ENCODE measurements around the gene RAPGEF1.
"Not testable (repeated sequence)": the region's sequence is repeated elsewhere in the genome, so short reads cannot be mapped to it uniquely, and the experiment has no call there.

RAPGEF1 gene

DNA sequence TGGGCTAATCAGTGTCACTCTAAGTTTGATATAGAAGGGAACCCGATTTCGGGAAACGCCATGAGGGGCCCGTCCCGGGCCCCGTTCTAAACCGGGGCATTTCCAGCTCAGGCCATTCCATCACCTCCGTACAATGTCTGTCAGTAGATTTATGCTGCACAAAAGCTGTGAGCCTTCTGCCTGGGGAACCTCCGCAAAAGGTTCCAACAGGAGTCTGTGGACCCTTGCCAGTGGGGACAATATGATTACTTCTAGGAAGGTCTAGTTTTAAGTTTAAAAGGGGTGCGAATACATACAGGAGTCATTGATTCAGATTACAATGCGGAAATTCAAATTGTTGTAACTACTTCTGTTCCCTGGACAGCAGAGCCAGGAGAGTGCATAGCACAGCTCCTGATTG, 57.6 kb downstream of the RAPGEF1 start:
- no peak for DNase-seq

DNA sequence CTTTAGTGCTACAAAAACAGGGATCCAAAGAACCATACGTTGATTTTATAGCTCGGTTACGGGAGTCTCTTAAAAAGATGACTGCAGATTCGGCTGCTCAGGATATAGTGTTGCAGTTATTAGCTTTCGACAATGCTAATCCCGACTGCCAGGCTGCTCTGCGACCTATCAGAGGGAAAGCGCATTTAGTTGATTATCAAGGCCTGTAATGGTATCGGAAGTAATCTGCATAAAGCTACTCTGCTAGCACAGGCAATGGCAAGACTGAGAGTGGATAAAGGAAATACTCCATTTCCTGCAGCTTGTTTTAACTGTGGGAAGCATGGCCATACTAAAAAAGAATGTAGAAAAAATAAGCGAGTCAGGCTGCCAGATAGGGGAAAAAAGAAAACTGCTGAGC, 58.0 kb downstream of the RAPGEF1 start:
- not testable (repeated sequence) for DNase-seq

DNA sequence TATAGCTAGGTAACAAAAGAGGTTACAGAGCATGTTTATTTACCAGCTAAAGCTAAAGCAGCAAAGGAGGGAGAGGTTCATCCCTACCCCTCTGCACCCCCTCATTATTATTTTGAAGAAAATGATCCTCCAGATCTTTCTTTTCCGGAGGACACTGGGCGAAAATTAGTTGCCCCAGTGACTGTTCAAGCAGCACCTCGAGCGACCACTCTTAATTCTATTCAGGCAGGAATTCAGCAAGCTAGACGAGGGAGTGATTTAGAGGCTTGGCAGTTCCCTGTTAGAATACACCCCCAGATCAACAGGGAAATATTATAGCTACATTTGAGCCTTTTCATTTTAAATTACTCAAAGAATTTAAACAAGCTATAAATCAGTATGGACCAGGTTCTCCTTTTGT, 58.8 kb downstream of the RAPGEF1 start:
- DNase-seq: not testable (repeated sequence)

DNA sequence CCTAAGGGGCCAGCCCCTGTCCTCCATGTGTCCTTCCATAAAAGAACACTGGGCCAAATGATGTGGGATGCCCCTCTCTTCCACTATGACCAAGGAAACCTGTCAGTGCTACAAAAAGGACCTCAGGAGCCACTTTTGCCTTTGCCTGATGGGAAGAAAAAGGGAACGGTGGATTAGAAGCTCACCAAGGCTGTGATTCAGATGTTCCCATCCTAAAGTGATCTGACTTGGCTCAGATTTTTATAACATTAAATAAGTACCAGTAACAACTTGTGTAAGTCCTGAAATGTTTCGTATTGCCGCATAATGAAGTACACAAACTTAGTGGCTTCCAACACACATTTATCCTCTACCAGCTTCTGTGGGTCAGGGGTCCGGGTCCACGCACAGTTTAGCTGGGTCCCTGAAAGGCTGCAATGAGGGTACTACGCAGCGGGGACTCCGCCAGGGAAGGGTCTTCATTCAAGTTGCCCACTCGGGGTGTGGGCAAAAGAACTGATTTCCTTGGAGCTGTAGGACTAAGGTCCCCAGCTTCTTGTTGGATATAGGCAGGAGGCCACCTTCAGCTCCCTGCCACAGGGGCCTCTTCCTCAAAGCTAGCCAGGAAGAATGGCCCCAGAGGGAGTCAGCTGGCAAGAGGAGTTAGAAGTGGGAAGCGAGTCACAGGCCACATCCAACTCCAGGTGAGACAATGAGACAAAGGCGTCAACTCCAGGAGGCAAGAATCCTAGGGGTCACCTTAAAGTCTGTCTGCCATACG, 60.4 kb downstream of the RAPGEF1 start:
- DNase-seq: no peak

DNA sequence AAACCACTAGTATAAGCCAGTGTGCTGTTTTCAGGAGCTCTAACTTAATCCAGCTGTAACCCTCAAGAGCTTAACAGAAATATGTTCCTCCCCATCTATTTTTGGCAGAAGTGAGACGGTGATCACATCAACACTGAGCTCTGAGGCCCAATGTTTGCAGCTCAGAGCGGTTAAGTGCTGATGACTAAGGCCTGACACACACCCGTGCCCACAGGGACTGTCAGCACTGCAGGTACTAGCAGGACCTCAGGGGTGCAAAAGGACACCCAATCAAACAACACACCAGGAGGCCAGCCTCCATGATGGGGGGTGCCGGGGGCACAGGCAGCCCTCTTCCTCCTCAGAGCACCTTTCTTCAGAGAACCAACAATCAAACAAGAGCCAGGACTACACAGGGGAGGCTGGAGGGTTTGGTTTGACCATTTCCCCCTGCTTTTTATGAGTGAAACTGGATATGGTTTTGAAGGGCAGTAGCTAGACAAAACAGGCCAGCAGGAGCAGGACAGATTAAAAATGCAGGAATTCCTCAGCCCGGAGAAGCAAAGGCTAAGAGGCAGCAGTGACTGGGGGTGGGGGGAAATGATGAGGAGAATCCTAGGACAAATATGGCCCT, 61.3 kb downstream of the RAPGEF1 start:
- DNase-seq: no peak

DNA sequence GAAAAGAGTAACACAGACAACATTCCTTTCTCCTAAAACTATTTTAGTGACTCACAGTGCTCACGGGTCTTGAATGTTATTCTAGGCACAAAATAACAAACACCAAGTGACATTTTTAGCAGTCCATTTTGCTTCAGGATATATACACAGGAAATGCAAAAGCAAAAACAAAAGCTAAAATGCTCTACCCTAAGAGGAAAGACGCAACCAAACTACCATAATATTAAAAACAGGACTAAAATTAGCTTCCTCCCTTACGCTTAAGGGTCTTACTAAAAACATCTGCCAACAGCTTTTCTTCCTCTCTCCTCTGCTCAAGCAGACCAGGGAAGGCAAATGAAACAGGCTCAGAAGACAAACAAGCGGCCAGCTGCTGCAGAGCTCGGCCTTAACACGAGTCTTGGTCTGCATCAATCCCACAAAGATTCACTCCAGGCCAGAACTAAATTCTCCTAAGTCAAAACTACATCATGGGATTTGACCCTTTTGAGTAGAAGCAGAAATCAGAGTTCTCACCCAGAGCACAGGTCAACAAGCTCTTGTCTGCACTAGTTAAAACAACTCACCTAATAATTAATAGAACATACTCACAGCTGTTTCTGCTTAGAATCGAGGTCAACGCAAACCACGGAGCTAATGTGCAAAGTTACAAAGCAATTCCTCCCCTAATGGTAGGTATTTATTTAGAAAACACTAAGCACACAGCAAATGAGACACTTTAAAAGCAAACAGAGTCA, 62.3 kb downstream of the RAPGEF1 start:
- no peak for DNase-seq

DNA sequence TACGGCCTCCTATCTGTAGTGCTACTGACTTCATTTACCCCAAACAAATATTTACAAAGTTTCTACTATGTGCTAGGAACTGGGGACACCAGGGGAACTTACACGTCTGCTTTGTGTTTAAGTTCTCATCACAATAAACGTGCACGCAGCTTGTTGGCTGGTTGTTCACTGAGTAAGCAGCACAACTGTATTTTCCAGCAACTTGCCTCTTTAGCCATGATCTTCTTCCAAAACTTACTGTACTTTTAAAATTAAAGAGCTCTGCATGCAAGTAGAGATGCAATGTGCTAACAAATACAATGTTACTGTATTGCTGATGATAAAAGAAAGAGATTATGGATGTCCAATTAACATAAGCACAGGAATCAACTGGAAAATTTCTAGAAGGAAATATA, 62.8 kb downstream of the RAPGEF1 start:
- no peak for DNase-seq

DNA sequence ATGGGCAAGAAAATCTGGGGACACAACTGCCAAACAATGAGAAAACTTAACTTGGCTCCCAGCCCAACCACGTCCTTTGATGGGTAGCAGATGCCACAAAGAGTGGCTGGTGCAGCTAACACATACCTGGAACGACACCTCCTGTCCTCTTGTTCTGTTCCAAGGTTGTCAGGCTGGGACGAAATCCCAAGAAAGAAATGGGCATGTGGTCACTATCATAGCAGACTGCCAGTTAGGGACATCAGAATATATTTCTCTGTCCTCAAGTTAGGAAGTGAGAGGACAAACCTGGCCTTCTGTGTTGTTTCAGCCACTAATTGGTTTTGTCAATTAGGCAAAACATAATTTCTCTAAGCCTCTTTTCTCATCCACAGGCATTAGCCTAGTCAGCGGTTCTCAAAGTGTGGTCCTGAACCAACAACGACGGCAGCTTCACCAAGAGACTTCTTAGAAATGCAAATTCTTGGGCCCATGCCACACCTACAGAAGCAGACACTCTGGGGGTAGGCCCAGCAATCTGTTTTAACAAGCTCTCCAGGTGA, 63.4 kb downstream of the RAPGEF1 start:
- DNase-seq: no peak

DNA sequence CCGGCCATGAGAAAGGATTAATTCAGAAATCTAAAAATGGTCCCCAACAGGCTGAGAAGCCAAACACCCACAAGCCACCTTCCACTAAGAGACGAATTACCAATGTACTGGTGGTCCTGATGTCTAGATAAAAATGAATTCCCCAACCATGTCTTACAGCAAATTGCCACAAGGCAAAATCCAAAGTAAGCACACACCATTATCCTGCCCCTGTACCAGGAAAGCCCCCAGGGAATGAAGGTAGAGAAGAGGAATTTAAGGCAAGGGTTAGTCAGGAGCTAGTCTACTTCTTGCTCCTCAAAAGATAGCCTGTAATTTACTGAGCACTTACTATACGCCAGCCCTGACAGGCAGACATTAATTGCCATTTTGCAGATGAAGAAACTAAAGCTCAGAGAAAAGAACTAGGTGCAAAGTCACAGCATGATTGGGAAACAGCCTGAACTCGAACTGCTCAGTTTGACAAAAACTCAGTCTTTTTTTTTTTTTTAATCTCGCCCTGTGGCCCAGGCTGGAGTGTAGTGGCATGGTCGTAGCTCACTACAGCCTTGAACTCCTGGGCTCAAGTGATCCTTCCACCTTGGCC, 64.3 kb downstream of the RAPGEF1 start:
- no peak for DNase-seq

DNA sequence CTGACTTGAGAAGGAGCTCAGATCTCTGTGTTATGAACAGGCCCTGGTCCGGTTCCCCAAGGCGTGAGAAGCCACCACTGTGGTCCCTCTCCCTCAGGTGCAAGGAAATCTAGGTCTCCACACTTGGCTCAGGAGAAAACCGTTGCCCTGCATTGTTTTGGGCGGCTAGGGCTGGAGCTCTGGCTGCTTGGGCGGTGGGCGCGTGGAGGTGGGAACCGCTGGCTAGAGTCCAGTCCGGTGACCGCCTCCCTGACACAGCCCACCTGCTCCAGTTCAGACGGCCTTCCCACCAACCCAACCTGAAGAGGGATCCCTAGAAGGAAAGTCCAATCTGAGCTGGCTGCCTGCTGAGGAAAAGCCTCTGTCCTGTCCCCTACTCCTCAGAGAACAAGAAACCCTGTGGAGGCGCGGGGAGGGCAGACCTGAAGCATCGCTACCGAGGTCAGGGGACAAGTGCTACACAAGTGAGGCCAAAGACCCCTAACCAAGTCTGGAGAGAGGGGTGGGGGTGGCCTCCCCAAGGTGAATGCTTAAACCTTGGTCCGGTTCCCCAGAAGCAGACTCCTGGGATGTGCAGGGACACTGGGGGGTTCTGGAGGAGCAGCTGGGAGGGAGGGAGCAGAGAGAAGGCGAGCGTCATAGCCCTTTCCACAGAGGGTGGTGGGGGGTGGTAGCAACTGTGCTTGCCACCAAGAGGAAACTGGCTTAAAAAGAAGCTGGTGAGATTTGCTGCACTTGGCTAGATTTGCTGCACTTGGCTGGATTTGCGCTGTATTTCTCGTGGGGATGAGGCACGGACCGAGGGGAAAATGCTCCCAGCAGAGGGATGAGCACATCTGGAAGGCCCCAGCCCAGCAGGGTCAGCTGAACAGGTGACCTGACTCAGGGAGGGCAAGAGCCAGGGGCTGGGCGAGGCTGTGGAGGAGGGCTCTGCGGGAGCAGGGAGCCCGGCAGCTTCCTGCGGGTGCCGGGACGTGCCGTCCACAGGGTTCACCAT, 65.2 kb downstream of the RAPGEF1 start:
- DNase-seq: no peak

DNA sequence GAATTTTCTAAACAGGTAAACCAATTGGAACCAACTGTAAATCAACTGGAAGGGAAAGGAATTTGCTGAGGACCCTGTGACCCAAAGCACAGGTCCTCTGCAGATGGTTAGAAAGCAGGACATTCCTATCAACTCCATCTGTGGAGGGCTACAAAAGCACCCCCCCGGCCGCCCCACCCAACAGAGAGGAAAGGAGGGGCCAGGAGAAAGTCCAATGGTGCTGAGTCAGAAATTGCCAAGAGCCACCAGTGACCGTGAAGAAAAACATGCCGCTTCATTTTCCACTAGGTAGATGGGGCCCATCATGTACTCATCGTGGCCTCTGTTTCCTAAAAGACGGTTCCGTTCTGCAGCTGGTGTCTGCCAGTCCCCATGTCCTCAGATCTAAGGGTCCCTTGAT, 66.3 kb downstream of the RAPGEF1 start:
- DNase-seq: no peak

DNA sequence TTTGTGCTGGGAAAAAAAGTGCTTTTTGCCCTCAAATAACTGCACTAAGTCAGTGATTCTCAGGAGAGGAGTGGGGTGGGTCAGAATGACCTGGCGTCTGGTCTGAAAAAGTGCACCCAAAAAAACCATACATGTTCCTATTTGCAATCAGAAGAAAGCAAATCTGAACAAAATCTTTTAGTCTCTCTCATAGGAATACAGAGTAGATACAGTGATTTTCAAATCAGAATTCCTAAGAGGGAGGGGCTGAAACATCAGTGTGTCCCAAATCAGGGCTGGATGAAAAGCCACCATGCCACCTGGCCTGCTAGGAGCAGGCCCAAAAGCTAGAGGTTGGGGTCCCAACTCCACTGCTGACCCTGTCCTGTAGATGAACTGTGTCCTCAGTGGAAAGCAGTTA, 66.8 kb downstream of the RAPGEF1 start:
- DNase-seq: no peak

DNA sequence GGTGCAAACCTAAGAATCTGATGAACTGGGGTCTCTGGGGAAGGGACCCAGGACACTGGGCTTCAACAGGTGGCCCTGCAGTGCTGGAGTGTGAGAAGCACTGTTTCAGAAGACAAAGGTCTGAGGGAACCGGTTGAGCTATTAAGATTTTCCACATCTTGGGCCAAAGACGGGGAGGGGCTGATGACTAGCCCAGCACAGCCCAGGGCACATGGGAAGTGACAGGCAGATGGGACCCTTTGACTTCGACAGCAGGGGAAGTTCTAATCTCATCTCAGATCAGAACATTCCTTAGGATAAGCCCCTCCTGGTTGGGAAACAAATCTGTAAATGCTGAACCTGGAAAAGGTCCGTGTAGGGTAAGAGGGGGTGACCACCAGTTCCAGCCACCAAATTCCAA, 67.4 kb downstream of the RAPGEF1 start:
- no peak for DNase-seq

DNA sequence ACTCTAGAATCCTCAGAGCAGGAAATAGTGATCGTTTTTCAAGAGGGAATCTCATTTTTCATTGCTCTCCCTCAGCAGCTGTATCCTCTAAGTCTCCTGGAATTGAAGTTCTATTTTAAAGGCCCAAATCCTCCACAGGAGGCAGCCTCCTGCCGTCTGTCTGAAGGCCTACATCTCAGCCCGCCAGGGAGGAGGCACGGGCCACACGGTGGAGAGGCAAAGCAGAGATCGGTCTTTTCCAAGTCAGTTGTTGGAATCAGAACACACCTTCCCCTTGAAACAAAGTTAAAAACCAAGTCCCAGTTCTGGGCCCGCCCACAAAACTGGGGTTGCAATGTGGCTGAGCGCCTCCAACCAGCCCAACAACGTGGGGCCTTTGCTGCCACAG, 68.7 kb downstream of the RAPGEF1 start:
- DNase-seq: peak; percentile 37

DNA sequence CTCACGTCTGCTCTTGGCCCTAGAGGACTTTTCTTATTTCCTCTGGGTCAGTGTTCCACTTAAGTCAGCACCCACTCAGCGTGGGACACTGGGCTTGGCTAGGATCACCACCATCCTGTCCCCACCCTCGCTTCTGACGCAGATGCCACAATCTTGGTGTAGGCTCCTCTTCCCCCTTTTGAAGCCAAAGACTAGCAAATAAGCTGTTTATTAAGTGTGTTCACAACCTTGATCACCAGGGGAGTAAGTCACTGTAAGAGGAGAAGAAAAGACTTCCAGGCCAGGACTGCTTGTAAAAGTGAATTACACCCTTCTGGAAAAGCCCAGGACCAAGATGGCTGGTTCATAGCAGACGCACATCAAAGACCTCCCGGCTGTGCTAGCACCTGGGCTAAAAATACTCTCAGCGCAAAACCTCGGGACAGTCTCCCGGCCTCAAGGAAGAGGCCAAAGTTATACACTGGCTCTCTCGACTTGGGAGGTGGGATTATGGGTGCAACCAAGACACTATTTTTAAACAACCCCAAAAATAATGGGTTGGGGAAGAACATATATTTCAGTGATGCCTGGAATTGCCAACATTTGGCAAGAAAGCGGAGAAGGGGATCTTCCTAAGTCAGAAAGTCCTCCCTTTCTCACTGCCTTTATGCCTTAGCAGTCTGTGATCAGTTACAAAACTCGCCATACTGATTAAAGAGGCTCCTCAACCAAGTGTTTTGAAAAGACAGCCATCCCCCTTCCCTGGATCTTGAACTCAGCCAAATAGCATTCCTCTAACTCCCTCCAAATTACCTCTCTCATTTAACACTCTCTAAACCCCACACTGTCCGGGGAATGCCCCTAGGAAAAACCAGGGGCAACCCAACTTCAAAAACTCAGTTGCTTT, 69.4 kb downstream of the RAPGEF1 start:
- DNase-seq: peak; percentile 46

DNA sequence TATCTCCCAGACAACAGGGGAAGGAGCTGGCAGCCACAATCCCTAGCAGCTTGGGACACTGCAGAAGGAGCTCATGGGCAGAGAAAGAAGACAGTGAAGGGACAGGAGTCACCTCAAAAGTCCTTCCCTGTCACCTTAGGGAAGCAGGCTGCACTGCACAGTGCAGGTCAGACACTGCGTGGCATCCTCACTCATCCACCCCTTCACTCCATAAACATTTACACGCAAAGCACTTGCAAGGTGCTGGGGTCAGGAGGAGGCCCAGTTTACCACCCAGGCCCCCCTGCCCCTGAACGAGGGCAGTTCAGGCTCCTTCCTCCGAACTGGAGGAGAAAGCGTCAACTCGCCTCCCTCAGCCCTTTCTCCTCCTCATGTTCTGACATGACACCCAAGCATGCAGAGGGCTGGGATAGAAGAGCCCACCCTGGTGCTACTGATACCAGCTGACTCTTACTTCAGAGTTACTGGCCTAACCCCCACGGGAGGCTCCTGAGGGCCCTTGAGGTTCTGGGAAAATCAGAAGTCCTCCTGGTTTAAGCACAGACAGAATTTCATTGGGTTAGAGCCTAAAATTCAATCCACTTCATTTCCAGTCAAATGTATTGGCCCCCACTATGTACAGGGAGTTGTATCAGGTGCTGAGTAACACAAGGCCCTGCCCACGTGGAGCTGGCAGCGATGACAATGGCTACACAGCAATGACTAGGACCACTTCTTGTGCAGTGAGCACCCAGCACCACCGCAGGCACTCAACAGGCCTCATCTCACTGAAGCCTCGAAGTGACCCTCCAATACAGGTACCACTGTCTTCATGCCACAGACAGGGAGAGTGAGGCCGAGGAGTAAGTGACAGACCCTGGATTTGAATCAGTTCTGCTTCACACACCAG, 70.4 kb downstream of the RAPGEF1 start:
- peak; percentile 37 for DNase-seq

DNA sequence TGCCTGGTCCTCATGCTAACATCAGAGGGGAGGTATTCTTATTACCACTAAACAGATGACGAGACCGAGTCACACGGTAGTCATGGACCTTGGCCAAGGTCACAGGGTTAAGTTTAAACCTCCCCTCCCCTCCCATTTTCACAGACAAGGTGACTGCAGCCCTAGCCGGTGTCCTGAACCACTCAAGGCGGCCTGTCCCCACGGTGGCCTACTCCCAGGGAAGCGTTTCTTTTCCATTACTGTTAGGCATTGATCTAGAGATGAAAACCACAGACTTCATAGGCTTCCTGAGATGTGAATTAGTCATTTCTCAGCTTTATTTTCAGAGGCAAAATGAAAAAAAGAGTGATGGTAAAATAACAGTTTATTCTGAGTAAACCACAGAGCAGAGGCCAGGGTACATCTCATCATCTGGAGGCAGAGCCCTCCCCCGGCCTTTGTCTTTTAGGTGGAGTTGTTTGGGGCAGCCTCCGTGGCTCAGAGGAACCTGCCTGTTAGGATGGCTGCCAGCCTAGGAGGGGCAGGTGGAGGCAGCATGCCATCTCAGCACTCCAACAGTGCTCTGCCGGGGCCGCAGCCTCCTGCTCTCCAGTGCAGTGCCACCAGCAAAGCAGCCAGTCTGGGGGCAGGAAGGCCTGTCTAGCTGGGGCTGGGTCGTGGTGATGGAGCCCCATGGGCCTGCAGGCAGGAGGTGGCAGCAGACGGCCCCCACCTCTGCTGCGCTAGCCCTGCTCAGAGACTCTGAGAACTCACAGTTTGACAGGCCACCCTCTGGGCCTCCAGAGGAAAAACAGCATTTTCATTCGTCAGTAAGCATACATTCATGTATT, 71.2 kb downstream of the RAPGEF1 start:
- peak; percentile 34 for DNase-seq

DNA sequence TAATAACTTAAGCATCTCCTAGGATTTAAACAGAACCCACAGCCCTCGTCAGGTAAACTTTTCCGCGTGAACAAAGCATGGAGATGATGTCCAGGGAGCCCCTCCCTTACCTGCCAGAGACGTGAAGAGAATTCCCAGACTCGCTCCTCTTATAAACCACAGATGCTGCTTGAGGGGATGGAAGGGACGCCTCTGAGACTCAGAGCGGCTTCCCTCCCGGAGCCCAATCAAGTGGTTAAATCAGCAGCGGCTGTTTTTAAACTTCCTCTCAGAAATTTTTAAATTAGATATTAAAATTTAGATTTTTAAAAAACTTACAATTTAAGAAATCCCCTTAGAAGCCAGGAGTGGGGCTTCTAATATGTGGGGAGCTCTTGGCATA, 71.8 kb downstream of the RAPGEF1 start:
- peak; percentile 24 for DNase-seq

DNA sequence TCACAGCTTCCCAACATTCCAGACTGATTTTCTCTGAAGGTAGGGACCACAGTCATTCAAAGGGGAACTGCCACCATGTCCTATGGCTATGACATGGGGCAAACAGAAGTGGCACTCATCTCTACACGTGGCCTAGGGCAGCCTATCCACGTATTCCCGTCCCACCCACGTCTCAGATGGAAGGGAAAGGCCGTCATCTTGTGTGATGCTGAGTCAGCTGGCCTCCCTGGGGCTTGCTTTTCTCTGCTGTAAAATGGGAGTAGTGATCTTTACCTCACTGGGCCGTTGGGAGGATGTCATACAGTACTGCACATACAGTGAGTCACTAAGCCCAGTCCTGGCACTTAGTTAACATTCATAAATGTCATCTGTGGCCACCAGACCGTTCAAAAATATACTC, 72.3 kb downstream of the RAPGEF1 start:
- DNase-seq: peak; percentile 17
